Astrocyte (in vitro differentiated cells and primary cell): ENCODE data around the gene PACRG.

Experiments used
- EZH2 ChIP-seq: IDR thresholded peaks from 2 replicates; pipeline ENCODE4 v1.6.1; 2012; ENCODE audit warnings: mild to moderate bottlenecking, low read length, inconsistent platforms; ENCODE audit not compliant: insufficient read depth
- TF ChIP-seq, protein P1 (sequence below): IDR thresholded peaks from 2 replicates; pipeline ENCODE4 v1.5.1; 2011; ENCODE audit warnings: low read depth, mild to moderate bottlenecking, inconsistent platforms, low read length, moderate library complexity; ENCODE audit not compliant: insufficient read depth

GRCh38 chr6:163284151-163284550 lies 556.4 kb downstream of the PACRG start:
- TF ChIP-seq, protein P1, sequence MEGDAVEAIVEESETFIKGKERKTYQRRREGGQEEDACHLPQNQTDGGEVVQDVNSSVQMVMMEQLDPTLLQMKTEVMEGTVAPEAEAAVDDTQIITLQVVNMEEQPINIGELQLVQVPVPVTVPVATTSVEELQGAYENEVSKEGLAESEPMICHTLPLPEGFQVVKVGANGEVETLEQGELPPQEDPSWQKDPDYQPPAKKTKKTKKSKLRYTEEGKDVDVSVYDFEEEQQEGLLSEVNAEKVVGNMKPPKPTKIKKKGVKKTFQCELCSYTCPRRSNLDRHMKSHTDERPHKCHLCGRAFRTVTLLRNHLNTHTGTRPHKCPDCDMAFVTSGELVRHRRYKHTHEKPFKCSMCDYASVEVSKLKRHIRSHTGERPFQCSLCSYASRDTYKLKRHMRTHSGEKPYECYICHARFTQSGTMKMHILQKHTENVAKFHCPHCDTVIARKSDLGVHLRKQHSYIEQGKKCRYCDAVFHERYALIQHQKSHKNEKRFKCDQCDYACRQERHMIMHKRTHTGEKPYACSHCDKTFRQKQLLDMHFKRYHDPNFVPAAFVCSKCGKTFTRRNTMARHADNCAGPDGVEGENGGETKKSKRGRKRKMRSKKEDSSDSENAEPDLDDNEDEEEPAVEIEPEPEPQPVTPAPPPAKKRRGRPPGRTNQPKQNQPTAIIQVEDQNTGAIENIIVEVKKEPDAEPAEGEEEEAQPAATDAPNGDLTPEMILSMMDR: no peak
- TF ChIP-seq EZH2: no peak
